ENCODE data around the gene TAOK3.

The TAOK3 gene

DNA sequence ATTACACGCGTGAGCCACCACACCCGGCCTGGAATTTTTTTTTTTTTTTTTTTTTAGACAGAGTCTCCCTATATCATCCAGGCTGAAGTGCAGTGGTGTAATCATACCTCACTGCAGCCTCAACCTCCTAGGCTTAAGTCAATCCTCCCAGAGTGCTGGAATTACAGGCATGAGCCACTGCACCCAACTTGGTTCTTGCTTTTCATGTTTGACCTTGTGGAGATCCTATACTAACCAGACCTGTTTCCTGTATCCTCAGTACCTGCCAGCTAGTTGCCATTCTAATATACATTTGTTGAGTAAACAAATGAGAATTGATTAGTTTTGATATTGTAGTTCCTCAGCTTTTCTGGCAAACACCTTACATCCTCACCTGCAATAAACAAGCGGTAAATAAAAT is 265.7 kb downstream of the TAOK3 start:
- no peaks in the 10 kb centered on the region for H4K20me1 ChIP-seq (ENCODE audit: insufficient read depth, low read length)
- H3K4me3 ChIP-seq (ENCODE audit: low read length): no peak overlapping the region
- H3K27ac ChIP-seq (ENCODE audit: low read length): no peak overlapping the region
- no peak overlapping the region for H2AFZ ChIP-seq (ENCODE audit: low read depth, low read length)
- peaks cover 7% of the 10 kb centered on the region; the same call in 1 of the 2 replicates for H3K27me3 ChIP-seq (ENCODE audit: low read depth, low read length)
- H3K4me1 ChIP-seq (ENCODE audit: low read length): 0 out of 2 replicates have a peak, but pooled peaks cover 3% of the 10 kb centered on the region
- H3K9me3 ChIP-seq (ENCODE audit: insufficient read depth, low read length): no peaks in the 10 kb centered on the region
- H3K9ac ChIP-seq (ENCODE audit: low read length): no peak overlapping the region
- H3K79me2 ChIP-seq (ENCODE audit: low read length): no peaks in the 10 kb centered on the region
- no peaks in the 10 kb centered on the region for H3K36me3 ChIP-seq (replicated peaks; ENCODE audit: low read depth, low read length)
- TF ChIP-seq, protein P1, sequence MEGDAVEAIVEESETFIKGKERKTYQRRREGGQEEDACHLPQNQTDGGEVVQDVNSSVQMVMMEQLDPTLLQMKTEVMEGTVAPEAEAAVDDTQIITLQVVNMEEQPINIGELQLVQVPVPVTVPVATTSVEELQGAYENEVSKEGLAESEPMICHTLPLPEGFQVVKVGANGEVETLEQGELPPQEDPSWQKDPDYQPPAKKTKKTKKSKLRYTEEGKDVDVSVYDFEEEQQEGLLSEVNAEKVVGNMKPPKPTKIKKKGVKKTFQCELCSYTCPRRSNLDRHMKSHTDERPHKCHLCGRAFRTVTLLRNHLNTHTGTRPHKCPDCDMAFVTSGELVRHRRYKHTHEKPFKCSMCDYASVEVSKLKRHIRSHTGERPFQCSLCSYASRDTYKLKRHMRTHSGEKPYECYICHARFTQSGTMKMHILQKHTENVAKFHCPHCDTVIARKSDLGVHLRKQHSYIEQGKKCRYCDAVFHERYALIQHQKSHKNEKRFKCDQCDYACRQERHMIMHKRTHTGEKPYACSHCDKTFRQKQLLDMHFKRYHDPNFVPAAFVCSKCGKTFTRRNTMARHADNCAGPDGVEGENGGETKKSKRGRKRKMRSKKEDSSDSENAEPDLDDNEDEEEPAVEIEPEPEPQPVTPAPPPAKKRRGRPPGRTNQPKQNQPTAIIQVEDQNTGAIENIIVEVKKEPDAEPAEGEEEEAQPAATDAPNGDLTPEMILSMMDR (IDR thresholded peaks at IDR 0.05; ENCODE audit: low read depth, low read length): no peak
- no peak for TF ChIP-seq EZH2phosphoT487 (IDR thresholded peaks at IDR 0.05; ENCODE audit: low read depth)
- H3K4me2 ChIP-seq (ENCODE audit: low read length): no peak overlapping the region

DNA sequence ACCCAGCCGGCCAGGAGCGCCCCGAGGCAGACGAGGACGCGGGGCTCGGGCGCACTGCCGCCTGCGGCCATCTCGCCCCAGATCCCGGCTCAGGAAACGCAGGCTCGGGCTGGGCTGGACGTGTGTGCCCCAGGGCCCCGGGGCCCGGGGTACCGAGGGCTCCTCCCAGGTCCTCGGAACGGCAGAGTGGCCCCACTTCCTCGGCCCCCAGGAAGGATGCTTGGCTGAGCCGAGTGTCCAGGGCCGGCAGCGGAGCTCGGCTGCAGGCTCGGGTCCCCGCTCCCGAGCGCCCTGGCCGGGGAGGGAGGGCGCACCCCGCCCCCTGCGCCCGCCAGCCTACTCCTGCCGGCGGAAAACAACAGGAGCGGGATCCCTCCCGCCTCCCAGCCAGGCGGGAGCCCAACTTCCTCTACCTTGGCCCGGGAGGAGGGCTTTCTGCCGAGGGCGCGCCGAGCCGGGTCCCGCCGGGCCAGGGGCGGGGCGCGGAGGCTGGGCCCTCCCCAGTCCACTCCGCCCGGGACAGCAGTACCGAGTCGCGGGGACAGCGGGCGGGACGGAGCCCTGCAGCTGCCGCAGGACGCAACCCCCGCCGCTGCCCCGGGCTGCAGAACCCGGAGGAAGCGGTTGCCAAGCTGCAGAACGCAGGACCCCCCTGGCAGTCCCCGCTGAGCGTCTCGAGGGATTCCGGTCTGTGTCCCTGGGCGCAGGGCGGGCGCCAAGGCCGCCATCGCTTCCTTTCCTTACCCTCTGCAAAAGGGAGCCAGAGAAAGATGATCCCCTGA is 268.9 kb downstream of the TAOK3 start, which contains the start of gene VSIG10:
VSIG10 (minus strand) TSS at position 411 of the 782 bp plus-strand sequence; CDS start at position 71, 340 bp downstream.
- H3K4me3 ChIP-seq (ENCODE audit: low read length): peak within 1 kb of the TSS; percentile 86
- peak within 1 kb of the TSS; percentile 84 for H2AFZ ChIP-seq (ENCODE audit: low read depth, low read length)
- peak within 1 kb of the TSS; percentile 68 for H3K9ac ChIP-seq (ENCODE audit: low read length)
- H3K27ac ChIP-seq (ENCODE audit: low read length): no peak within 1 kb of the TSS
- H3K4me2 ChIP-seq (ENCODE audit: low read length): peak within 1 kb of the TSS; percentile 98
- TF ChIP-seq, protein P1 (IDR thresholded peaks at IDR 0.05; ENCODE audit: low read depth, low read length): no peak
- no peak for TF ChIP-seq EZH2phosphoT487 (IDR thresholded peaks at IDR 0.05; ENCODE audit: low read depth)
- H3K4me1 ChIP-seq (ENCODE audit: low read length): 0 out of 2 replicates have a peak, but pooled peaks cover 3% of the 10 kb centered on the region
- H3K9me3 ChIP-seq (ENCODE audit: insufficient read depth, low read length): no peaks in the 10 kb centered on the region
- H4K20me1 ChIP-seq (ENCODE audit: insufficient read depth, low read length): no peaks in the 10 kb centered on the region
- peaks cover 7% of the 10 kb centered on the region; the same call in 1 of the 2 replicates for H3K27me3 ChIP-seq (ENCODE audit: low read depth, low read length)
- no peaks in the 10 kb centered on the region for H3K36me3 ChIP-seq (replicated peaks; ENCODE audit: low read depth, low read length)
- H3K79me2 ChIP-seq (ENCODE audit: low read length): no peaks in the 10 kb centered on the region

GRCh38 chr12:118103201-118103600 is 269.5 kb downstream of the TAOK3 start:
- Histone ChIP-seq H4K20me1 (ENCODE audit: insufficient read depth, low read length) (no peaks in the 10 kb centered on the region), H2AFZ (ENCODE audit: low read depth, low read length) (peak overlapping the region; percentile 84; the same call in 1 of the 2 replicates), H3K27ac (ENCODE audit: low read length) (no peak overlapping the region), H3K4me1 (ENCODE audit: low read length) (0 out of 2 replicates have a peak, but pooled peaks cover 3% of the 10 kb centered on the region), H3K27me3 (ENCODE audit: low read depth, low read length) (peaks cover 7% of the 10 kb centered on the region; the same call in 1 of the 2 replicates), H3K36me3 (replicated peaks; ENCODE audit: low read depth, low read length) (no peaks in the 10 kb centered on the region), H3K9ac (ENCODE audit: low read length) (peak overlapping the region; percentile 68), H3K9me3 (ENCODE audit: insufficient read depth, low read length) (no peaks in the 10 kb centered on the region), H3K4me2 (ENCODE audit: low read length) (peak overlapping the region; percentile 98), H3K79me2 (ENCODE audit: low read length) (no peaks in the 10 kb centered on the region), H3K4me3 (ENCODE audit: low read length) (peak overlapping the region; percentile 86)
- TF ChIP-seq, protein P1 (IDR thresholded peaks at IDR 0.05; ENCODE audit: low read depth, low read length): no peak

- H3K27ac ChIP-seq (ENCODE audit: low read length): no peak overlapping the region
- no peaks in the 10 kb centered on the region for H3K9me3 ChIP-seq (ENCODE audit: insufficient read depth, low read length)
- H3K27me3 ChIP-seq (ENCODE audit: low read depth, low read length): peaks cover 7% of the 10 kb centered on the region; the same call in 1 of the 2 replicates
- peak overlapping the region; percentile 68 for H3K9ac ChIP-seq (ENCODE audit: low read length)
- H3K36me3 ChIP-seq (replicated peaks; ENCODE audit: low read depth, low read length): no peaks in the 10 kb centered on the region
- no peaks in the 10 kb centered on the region for H4K20me1 ChIP-seq (ENCODE audit: insufficient read depth, low read length)
- H3K79me2 ChIP-seq (ENCODE audit: low read length): no peaks in the 10 kb centered on the region
- TF ChIP-seq, protein P1 (IDR thresholded peaks at IDR 0.05; ENCODE audit: low read depth, low read length): no peak
- no peak for TF ChIP-seq EZH2phosphoT487 (IDR thresholded peaks at IDR 0.05; ENCODE audit: low read depth)
- H3K4me3 ChIP-seq (ENCODE audit: low read length): peak overlapping the region; percentile 86
- peak overlapping the region; percentile 84; the same call in 1 of the 2 replicates for H2AFZ ChIP-seq (ENCODE audit: low read depth, low read length)
- H3K4me1 ChIP-seq (ENCODE audit: low read length): 0 out of 2 replicates have a peak, but pooled peaks cover 3% of the 10 kb centered on the region
- peak overlapping the region; percentile 98 for H3K4me2 ChIP-seq (ENCODE audit: low read length)
Measured at GRCh38 chr12:118102609-118103008, 270.1 kb downstream of the TAOK3 start.
